Kidney epithelial cell (primary cell): ENCODE data around the gene ELOVL4. TPM values are rescaled to one million over a fixed set of nuclear protein-coding genes. Genes with fewer than 3 reads are reported as not detected.

Experiments used
- DNase-seq: peaks from one replicate; pipeline ENCODE4 v3.0.0-alpha.2; 2010; ENCODE audit warnings: low read depth
- H3K27me3 ChIP-seq: 2 replicates; pipeline ENCODE4 v1.6.0; 2011; ENCODE audit warnings: low read length; ENCODE audit not compliant: control insufficient read depth, insufficient read depth
- H3K36me3 ChIP-seq: 2 replicates; pipeline ENCODE4 v1.5.1; 2011; ENCODE audit warnings: low read length; ENCODE audit not compliant: control insufficient read depth, insufficient read depth
- H3K4me3 ChIP-seq: 2 replicates; pipeline ENCODE4 v1.5.1; 2011; ENCODE audit warnings: low read depth, mild to moderate bottlenecking, control low read depth, low read length
- total RNA-seq: library from RNA; depleted of rRNA; stranded (reverse); fragments of >200 nt; gene quantifications from 2 replicates; pipeline ENCODE4 v1.2.3, GENCODE V29; 2015
- TF ChIP-seq, protein P1 (sequence below): IDR thresholded peaks from 2 replicates; pipeline ENCODE4 v1.5.1; 2011; ENCODE audit warnings: mild to moderate bottlenecking, moderate library complexity, low read length, control low read depth, inconsistent platforms; ENCODE audit not compliant: insufficient read depth, poor library complexity, severe bottlenecking

ELOVL4 gene
- total RNA-seq = 2.8 and 3.3 TPM in 2 replicates

DNA sequence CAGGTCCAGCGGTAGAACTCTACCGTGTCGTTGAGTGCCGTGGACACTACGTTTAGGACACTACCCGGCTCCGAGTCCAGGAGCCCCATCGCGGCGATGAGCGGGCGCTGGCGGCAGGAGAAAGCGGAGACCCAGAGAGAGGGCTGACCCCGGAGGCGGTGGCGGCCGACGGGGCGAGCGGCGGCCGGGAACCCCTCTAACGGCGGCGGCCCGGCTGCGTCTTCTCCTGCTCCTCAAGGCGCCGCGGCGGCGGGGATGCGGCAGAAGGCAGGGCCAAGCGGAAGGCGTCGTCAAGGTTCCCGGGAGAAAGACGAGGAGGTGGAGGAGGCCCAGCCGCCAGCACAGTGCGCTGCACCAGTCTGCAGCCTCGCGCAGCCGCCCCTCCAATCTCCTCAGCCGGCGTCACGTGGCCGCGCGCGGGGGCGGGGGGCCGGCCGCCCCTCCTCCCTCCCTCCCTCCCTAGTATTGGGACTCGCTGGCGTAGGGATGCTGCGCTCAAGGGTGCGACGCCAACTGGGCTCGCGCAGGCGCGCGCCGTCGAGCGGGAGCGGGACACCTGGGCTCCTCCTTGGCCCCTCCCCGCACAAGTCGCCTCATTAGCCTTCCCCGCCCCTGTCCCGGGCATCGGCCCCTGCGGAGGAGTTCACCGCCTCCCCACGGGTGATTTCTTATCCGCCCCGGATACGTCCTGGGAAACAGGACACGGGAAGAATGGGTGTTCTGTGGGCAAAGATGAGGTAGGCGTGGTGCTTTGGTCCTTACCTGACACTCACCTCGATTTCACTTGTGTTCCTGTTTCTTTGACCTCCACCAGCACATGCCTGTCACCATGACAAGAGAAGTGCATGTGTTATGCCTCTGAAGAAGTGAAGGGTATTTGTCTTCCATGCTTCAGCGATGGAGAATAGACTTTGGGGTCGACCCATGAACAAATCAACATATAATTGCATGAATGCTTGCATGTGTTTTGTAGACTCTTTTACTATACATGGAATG is at the start of gene ELOVL4:
TSS of gene ELOVL4 (minus strand) at position 363 of the 996 bp plus-strand sequence. CDS start at position 89, 274 bp downstream.
- Histone ChIP-seq H3K27me3 (no peaks in the 10 kb centered on the region), H3K36me3 (no peaks in the 10 kb centered on the region), H3K4me3 (peak within 1 kb of the TSS; percentile 54)
- DNase-seq = peak; percentile 21
- TF ChIP-seq, protein P1, sequence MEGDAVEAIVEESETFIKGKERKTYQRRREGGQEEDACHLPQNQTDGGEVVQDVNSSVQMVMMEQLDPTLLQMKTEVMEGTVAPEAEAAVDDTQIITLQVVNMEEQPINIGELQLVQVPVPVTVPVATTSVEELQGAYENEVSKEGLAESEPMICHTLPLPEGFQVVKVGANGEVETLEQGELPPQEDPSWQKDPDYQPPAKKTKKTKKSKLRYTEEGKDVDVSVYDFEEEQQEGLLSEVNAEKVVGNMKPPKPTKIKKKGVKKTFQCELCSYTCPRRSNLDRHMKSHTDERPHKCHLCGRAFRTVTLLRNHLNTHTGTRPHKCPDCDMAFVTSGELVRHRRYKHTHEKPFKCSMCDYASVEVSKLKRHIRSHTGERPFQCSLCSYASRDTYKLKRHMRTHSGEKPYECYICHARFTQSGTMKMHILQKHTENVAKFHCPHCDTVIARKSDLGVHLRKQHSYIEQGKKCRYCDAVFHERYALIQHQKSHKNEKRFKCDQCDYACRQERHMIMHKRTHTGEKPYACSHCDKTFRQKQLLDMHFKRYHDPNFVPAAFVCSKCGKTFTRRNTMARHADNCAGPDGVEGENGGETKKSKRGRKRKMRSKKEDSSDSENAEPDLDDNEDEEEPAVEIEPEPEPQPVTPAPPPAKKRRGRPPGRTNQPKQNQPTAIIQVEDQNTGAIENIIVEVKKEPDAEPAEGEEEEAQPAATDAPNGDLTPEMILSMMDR = no peak

DNA sequence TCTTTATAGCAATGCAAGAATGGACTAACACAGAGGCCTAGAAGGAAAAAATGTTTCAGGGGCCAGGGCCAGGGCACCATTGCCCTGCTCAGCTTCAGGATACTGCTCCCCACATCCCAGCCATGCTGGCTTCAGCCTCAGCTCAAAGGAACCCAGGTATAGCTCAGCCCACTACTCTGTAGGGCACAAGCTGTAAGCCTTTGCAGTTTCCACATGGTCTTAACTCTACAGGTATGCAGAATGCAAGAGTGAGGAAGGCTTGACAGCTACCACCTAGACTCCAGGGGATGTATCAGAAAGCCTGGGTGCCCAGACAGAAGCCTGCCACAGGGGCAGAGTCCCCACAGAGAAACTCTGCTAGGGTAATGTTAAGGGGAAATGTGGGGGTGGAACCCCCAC is 46.6 kb upstream of the ELOVL4 start:
- no peak for DNase-seq
- no peak overlapping the region for H3K4me3 ChIP-seq
- no peaks in the 10 kb centered on the region for H3K36me3 ChIP-seq
- peaks cover 2% of the 10 kb centered on the region for H3K27me3 ChIP-seq
- TF ChIP-seq, protein P1 = no peak

DNA sequence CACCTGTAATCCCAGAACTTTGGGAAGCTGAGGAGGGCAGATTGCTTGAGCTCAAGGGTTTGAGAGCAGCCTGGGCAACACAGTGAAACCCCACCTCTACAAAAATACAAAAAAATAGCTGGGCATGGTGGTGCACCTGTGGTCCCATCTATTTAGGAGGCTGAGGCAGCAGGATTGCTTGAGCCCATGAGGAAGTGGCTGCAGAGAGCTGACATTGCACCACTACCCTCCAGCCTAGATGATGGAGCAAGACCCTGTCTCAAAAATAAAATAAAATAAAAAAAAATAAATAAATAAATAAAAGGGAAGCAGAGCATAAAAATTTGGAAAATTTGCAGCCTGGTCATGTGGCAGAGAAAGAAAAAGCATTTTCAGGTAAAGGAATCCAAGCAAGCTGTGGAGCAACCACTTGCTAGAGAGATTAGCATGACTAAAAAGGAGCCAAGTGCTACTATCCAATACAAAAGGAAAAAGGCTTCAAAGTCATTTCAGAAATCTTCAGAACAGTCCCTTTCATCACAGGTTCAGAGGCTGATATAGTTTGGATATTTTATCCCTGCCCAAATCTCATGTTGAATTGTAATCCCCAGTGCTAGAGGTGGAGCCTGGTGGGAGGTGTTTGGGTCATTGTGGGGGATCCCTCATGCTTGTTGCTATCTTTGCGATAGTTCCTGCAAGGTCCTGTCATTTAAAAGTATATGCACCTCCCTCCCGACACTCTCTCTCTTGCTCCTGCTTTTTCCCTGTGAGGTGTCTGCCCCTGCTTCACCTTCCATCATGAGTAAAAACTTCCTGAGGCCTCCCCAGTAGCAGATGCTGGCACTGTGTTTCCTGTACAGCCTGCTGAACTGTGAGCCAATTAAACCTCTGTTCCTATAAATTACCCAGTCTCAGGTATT is 45.9 kb upstream of the ELOVL4 start:
- TF ChIP-seq, protein P1 = no peak
- Histone ChIP-seq H3K4me3 (no peak overlapping the region), H3K27me3 (peaks cover 2% of the 10 kb centered on the region), H3K36me3 (no peaks in the 10 kb centered on the region)
- no peak for DNase-seq

DNA sequence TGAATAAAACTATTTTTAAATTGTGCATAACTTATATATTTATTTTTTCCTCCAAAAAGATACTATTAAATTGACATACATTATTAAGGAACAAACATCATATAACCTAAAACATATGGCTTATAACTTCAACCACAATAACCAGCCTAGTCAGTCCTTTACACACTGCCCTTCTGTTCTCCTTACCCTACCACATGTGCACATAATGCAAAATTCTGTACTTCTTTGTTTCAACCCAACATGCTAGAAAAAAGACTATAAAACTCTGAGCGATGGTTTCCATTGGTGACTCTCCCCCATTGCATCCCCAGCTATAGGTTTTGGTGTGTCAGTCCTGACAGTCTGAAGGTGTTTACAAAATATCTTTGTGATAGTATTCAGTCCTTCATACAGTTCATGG is 42.3 kb upstream of the ELOVL4 start:
- Histone ChIP-seq H3K27me3 (peaks cover 2% of the 10 kb centered on the region), H3K4me3 (no peak overlapping the region), H3K36me3 (no peaks in the 10 kb centered on the region)
- DNase-seq = no peak
- TF ChIP-seq, protein P1 = no peak

DNA sequence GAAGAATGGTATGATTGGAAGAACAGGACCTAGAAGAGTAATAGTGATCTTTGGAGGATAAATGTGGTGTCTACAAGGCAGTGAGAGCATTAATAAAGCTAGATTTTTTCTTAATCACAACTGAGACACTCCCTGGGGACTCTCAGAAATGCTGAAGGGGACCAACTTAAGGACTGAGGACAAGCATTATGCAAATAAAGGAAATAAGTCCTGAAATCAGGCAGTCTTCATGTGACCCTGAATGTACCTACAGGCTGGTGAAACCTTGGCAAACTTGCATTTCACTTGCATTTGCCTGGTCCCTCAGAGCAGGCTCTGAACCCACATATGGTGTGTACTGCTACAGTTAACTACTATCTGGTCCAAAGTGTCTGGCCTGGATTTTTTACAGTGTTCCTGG is 37.8 kb upstream of the ELOVL4 start:
- no peak overlapping the region for H3K4me3 ChIP-seq
- TF ChIP-seq, protein P1 = no peak
- H3K36me3 ChIP-seq = no peaks in the 10 kb centered on the region
- no peak for DNase-seq
- H3K27me3 ChIP-seq = no peaks in the 10 kb centered on the region
